ENCODE measurements around the gene PATE1. TPM values are rescaled to one million over a fixed set of nuclear protein-coding genes. Genes with fewer than 3 reads are reported as not detected.

Gene PATE1
- total RNA-seq, 1 donor from 2014 or later: not detected

GRCh38 chr11:125784678-125785077, 38.6 kb downstream of the PATE1 start:
- no peak for TF ChIP-seq CTCF (IDR thresholded peaks at IDR 0.05)
- Mint-ChIP-seq H3K4me3 (ENCODE audit: unreplicated experiment) (no peak overlapping the region), H3K36me3 (ENCODE audit: low read depth) (peaks cover 1% of the 10 kb centered on the region)

GRCh38 chr11:125787827-125788226, 41.7 kb downstream of the PATE1 start, which contains the start of gene PATE3:
Gene PATE3, plus strand, starts transcription at chr11:125788127. Its CDS starts 25 bp downstream, at chr11:125788152.
- Mint-ChIP-seq H3K27me3 (ENCODE audit: low read depth) (peaks cover 17% of the 10 kb centered on the region), H3K27ac (ENCODE audit: unreplicated experiment) (no peak within 1 kb of the TSS), H3K9me3 (ENCODE audit: low read depth) (peaks cover 8% of the 10 kb centered on the region), H3K4me3 (ENCODE audit: unreplicated experiment) (no peak within 1 kb of the TSS), H3K36me3 (ENCODE audit: low read depth) (no peaks in the 10 kb centered on the region), H3K4me1 (ENCODE audit: low read depth) (no peaks in the 10 kb centered on the region)
- no peak for DNase-seq (ENCODE audit: low spot score)
- no peak for TF ChIP-seq CTCF (IDR thresholded peaks at IDR 0.05)

More at GRCh38 chr11:125784678-125785077, 38.6 kb downstream of the PATE1 start:
- DNase-seq (ENCODE audit: low spot score): no peak
- Mint-ChIP-seq H3K27ac (ENCODE audit: unreplicated experiment) (no peak overlapping the region), H3K27me3 (ENCODE audit: low read depth) (peaks cover 22% of the 10 kb centered on the region), H3K4me1 (ENCODE audit: low read depth) (no peaks in the 10 kb centered on the region), H3K9me3 (ENCODE audit: low read depth) (peaks cover 6% of the 10 kb centered on the region)

DNA sequence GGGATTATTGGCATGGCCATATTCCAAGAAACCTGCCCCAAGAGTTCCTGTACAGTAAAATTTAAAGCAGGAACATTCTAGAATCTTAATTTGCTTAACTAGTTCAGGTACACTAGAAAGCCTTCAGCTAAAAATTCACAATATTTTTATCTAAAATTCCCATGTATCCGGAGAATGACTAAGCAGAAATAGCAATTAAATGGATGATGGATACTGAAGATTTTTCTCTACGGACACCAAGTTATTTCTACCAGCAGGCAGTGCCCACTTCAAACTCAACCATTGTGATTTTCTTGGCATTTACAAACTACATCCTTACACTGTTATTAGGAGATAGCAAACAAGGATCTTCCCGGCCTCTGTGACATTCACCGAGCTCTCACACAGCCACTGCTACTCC, 44.7 kb downstream of the PATE1 start:
- no peaks in the 10 kb centered on the region for H3K4me1 Mint-ChIP-seq (ENCODE audit: low read depth)
- no peak for TF ChIP-seq CTCF (IDR thresholded peaks at IDR 0.05)
- no peak overlapping the region for H3K4me3 Mint-ChIP-seq (ENCODE audit: unreplicated experiment)
- H3K27ac Mint-ChIP-seq (ENCODE audit: unreplicated experiment): no peak overlapping the region
- DNase-seq (ENCODE audit: low spot score): no peak
- H3K27me3 Mint-ChIP-seq (ENCODE audit: low read depth): peaks cover 15% of the 10 kb centered on the region
- H3K36me3 Mint-ChIP-seq (ENCODE audit: low read depth): peaks cover 2% of the 10 kb centered on the region
- H3K9me3 Mint-ChIP-seq (ENCODE audit: low read depth): peaks cover 34% of the 10 kb centered on the region

GRCh38 chr11:125797641-125798040, 51.6 kb downstream of the PATE1 start:
- no peaks in the 10 kb centered on the region for H3K4me1 Mint-ChIP-seq (ENCODE audit: low read depth)
- peaks cover 77% of the 10 kb centered on the region for H3K9me3 Mint-ChIP-seq (ENCODE audit: low read depth)
- peaks cover 4% of the 10 kb centered on the region for H3K27me3 Mint-ChIP-seq (ENCODE audit: low read depth)
- H3K36me3 Mint-ChIP-seq (ENCODE audit: low read depth): peaks cover 6% of the 10 kb centered on the region
- no peak overlapping the region for H3K4me3 Mint-ChIP-seq (ENCODE audit: unreplicated experiment)
- DNase-seq (ENCODE audit: low spot score): no peak
- no peak for TF ChIP-seq CTCF (IDR thresholded peaks at IDR 0.05)
- no peak overlapping the region for H3K27ac Mint-ChIP-seq (ENCODE audit: unreplicated experiment)

Other genes starting within 250 kb of the PATE1 start
- gene EI24, start 176.8 kb upstream of the PATE1 start, total RNA-seq: 88.6 to 95.0 TPM (median 91.1 TPM) in 3 replicates
- 247 to 286 TPM (median 252 TPM) in 3 replicates for gene STT3A, start 153.4 kb upstream of the PATE1 start, total RNA-seq
- 18.3 to 28.4 TPM (median 23.5 TPM) in 3 replicates for gene CHEK1, start 121.1 kb upstream of the PATE1 start, total RNA-seq
- gene ACRV1, start 65.4 kb upstream of the PATE1 start, total RNA-seq: 0.20 to 0.56 TPM in 2 of 3 replicates, not detected in the other
- gene PATE2, start 32.5 kb downstream of the PATE1 start, total RNA-seq: not detected in 3 replicates
- gene PATE3, start 41.8 kb downstream of the PATE1 start, total RNA-seq: not detected in 3 replicates
- not detected in 3 replicates for gene PATE4, start 87.0 kb downstream of the PATE1 start, total RNA-seq
- gene HYLS1, start 141.4 kb downstream of the PATE1 start, total RNA-seq: 4.3 to 4.7 TPM (median 4.5 TPM) in 3 replicates
- gene PUS3, start 156.9 kb downstream of the PATE1 start, total RNA-seq: 7.7 to 10.0 TPM (median 8.4 TPM) in 3 replicates
- not detected in 3 replicates for gene DDX25, start 158.2 kb downstream of the PATE1 start, total RNA-seq
- not detected in 3 replicates for gene VSIG10L2, start 199.8 kb downstream of the PATE1 start, total RNA-seq

Measured in chondrocyte (in vitro differentiated cells).